GM21529 (cell line): Measurements from ENCODE around the gene DAD1.

ENCODE experiments used
- ATAC-seq: cut with Tn5 transposase; IDR thresholded peaks from one replicate; pipeline ENCODE4 v1.9.1; 2021; ENCODE audit not compliant: unreplicated experiment

Gene DAD1

DNA sequence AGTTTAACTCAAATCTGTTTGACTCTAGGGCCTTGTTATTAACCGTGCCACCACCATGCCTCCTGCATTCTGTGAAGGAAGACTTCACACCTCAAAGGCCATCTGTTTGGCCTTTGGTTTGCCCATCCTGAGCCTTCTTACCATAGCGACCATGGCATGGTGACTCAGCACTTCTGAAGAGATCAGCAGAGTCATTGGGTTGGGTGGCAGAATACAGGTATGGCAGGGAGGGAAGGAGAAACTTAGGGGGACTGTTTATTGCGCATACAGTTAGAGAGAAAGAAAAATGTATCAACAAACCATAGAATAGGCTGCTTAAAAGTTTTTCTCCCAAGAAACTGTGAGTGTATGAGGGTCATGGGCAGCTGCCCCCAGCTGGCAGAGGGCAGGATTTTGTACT, 49.2 kb downstream of the DAD1 start:
- no peak for ATAC-seq

DNA sequence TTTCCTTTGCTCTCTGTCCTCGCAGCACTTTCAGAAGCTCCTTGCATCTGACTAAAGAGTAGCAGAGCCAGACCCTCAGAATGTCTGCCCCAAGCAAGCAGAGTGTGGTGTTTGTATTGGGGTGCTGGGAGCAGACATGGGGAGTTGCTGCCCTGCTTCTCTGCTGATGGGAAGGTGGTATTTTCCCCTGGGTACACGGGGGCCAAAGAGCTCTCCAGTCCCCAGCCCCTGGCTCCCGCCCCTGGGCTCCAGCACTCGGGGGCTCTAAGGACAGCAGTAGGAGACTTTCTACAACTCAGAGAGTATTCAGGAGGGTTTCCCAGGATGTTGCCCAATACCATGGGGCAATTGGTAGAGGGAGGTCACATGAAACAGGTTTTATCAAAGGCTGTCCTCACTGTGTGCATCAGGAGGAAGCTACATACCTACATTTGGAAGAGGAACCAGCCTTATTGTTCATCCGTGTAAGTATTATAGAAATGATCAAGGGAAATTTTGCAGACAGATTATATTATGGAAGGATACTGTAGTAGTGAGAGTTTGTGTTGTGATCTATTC, 50.3 kb downstream of the DAD1 start:
- no peak for ATAC-seq

DNA sequence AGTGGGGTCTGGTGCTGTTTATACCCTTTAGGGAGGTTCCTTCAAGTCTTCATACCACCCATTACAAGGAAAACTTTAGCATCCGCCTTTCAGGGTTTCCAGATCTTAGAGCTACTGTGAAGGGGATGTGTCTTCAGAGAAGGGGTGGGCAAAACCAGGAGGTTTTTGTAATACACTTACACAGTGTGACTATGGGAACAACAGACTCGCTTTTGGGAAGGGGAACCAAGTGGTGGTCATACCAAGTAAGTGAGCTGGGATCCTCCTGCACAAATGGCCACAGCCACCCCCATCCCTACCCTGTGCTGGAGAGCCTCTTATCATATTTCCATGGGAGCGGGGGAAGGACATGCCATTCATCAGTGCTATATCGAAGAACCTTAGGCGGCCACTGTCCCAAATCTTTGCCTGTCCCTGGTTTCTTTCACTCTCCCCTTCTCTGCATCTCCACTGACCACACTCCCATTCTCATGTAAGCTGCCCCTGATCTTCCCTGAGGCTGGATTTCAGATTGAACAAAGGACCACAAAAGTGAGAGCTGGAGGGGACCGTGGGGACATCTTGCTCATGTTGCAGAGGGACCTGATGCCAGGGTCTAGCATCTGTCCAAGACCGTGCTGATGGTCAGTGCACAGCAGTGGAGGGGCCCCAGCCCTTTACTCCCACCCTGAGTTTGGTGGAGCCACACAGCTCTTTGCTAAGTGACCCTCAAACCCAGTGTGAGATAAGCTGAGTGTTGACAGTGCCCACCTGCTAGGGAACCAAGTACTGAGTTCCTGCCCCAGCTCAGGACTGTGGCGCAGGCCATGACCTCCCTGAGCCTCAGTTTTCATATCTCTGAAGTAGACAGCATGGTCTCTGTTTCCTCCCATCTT, 51.4 kb downstream of the DAD1 start:
- no peak for ATAC-seq

DNA sequence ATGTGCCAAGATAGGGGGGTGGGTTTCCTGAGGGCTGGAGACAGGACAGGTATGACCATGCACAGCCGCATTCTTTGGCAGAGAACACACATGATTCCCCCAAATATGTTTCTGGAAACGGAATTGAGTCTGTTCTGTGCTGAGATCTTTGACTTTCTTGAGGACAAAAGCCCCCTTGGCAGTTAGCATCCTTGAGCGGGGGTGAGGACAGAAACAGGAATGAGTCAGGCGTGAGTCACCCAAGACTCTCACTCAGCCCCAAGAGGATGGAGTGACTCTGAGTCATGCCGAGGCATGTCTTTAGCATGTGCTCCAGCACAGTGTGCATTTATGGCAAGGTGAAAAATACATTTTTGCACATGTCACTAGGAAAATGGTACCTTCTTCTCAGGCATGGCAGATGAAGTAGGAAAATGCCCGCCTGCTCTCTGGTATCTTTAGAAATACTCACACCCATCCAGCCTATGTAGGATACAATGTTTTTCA, 52.1 kb downstream of the DAD1 start:
- ATAC-seq: peak; percentile 77

DNA sequence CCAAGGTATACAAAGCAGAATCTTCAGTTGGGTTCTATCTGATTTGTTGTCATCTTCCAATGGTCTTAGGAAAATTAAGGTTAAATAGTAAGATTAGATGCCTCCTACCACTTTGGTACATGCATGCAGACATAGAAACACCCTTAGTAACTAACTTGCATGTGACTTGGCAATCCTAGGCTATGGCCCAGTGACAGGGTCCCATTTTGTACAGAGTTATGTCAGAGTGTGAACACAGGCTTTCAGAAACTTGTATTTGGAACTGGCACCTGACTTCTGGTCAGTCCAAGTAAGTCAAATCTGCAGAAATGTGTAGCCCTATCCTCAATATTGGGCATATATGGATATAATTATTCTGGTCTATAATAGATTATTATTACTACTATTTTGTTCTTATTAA, 53.1 kb downstream of the DAD1 start:
- ATAC-seq: no peak

DNA sequence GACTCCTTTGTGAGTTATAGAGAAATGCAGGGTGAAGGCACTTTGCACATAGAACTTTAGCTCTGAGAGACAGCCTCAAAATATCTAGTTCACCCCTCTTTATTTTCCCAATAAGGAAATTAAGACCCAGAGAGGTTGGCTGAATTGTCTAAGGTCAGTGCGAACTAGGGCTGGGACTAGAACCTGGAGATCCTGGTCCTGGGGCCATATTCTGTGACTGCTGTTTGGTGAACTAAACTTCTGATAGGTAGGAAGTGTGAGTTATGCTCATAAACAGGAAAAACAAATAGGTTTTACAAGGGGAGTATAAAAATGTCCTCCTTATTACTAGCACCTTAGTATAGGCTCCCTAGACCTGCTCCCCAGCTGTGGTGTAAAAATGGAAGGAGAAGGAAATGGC, 53.9 kb downstream of the DAD1 start:
- ATAC-seq: no peak

DNA sequence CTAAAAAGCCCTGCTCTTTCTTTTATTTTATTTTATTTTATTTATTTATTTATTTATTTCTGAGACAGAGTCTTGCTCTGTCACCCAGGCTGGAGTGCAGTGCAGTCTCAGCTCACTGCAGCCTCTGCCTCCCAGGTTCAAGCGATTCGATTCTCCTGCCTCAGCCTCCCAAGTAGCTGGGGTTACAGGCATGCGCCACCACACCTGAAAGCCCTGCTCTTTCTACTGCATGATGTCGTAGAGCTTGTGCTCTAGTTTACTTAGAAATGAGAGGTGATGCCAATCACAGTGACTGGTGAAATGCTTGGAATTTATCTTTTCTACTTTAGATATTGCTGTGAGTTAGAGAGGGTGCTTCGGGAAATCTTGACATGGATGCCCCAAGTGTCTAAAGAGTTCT, 54.5 kb downstream of the DAD1 start:
- no peak for ATAC-seq

DNA sequence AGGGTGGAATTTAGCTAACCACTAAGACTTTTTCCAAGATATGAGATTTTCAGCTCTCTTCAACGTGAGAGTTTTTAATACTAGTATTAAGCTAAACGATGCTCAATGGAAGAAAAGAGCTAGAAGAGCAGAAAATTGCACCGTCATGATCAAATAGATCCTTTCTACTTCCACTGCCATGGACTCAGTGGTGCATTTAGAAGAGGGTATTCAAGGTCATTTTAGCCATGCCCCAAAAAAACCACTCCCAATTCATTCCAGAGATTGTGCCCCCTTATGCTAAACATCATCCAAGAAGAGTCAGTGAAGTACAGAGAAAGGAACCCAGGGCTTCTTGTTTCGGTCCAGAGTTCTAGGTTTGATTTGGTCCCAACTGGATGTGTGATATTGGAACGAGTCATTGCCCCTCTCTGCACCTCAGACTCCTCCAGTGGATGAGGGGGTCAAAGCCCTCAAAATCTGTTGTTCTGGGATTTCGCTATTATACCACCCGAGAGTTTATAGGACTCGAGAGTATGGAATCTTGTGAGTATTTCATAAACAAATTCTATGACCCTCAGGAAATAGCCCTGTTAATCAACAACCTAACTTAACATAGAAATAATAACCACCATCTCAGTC, 55.2 kb downstream of the DAD1 start:
- ATAC-seq: no peak

DNA sequence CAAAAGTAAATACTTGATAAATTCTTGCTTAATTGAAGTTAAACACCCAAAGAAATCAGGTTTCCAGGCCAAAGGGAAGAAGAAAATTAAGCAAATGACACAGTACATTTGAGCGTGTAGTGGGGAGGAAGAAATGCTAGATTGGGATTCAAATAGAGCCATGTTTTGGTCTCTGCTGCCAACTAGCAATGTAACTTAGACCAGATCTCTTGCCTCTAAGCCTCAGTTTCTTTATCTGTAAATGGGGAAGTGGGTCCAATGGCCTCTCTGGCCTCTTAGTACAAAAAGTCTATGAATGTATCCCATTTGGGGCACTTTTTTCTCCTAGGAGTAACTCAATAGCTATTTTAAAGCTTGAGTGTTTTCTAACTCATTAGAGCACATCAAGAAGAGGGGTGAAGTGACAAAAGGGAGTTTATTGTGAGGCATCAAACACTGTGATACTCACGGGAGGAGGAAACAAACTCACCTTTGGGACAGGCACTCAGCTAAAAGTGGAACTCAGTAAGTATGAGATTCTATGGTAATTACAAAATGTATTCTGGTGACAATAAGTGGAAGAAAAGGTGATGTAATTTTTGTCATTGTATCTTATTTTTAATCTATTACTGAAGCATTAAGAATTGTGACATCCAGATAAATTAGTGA, 55.8 kb downstream of the DAD1 start:
- ATAC-seq: no peak

DNA sequence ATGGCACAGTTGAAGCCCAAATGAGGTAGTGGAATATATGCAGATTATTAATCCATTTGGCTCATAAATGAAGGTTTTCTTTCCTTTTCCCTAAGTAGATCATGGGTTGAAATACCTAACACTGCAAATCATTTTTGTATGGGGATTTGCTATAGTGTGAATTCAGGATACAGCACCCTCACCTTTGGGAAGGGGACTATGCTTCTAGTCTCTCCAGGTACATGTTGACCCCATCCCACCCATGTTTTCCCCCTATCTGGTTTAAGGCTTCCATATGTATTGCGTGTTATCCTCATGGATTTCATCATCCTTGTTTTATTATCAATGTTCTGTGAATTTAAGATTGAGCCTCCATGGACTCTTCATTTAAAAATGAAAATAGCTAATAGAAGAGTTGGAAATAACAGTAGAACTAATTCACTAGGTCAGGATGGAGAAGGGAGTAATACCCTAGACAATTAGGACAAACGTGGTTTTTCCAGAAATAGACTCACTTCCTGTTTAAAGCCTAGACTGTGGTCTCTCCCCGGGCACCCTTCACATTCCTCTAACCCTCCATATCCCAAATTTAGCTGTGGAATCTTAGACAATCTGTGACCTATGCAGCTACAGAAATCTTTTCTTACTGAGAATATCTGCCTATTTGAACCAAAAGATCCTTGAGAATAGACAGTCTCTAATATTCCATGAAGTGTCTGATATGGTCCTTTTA, 56.5 kb downstream of the DAD1 start:
- no peak for ATAC-seq

DNA sequence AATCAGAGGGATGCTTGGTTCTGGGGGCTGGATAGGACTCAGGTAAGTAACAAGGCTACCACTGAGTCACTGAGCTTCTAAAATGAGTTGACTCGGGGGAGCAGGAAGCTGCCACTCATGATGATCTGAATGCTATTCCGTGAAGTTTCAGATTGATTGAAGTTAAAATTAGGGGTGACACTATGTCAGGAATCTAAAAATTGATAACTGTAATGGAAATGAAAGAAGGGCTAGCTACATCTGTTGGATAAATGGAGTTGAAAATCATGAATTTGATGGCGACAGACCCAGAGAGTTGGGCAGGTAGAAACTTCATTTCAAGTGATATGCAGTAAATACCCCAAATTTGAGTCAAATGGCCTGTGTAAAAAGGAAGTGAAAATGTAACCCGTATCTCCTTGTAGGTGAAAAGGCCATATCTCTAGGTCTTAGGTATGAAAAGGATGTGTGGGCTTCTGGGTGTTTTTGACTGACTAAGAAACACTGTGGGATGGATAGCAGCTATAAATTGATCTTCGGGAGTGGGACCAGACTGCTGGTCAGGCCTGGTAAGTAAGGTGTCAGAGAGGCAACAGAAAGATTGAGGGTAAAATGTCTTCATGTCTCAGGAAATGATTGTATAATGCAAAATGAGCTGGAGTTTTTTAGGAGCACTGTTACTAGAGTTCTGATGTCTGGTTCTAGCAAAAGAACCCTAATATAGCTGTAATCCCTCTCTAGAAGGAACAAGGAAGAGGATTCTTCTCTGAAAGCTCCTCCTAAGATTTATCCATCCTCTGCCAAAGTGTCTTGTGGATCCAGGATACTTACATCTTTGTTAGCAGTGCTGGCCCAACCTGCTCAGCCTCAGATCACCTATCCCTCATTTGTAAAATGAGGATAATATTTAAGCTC, 57.3 kb downstream of the DAD1 start:
- ATAC-seq: peak; percentile 74

DNA sequence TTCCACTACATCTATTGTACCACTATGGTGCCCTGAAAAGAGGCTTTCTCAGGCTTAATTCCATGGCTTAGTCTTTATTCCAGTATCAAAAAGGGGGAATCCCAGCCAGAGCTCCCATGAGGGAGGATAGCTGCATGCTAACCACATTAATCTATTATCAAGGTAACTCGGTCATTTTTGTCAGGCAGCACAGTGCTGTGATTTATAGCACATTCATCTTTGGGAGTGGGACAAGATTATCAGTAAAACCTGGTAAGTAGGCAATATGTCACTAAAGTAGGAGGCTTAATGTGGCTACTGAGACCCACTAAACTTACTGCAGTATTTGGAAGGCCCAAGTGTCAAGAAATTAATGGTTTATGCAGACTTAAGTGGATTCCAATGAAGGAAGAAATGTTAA, 58.9 kb downstream of the DAD1 start:
- no peak for ATAC-seq

DNA sequence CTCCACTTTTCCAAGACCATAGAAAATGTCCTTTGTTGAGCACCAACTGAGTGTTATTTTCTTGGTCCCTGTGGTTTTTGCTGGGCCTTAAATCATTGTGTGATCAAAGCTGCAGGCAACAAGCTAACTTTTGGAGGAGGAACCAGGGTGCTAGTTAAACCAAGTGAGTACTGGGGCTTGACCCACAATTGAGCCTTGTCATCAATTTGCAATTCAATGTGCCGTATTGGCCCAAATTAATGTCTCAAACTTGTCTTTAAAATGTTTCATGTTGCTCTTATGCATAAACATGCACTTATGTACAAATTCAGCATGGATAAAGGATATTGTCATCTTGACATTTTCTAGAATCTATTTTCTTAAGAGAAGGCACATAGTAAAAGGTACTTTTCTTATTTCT, 62.3 kb downstream of the DAD1 start:
- no peak for ATAC-seq

DNA sequence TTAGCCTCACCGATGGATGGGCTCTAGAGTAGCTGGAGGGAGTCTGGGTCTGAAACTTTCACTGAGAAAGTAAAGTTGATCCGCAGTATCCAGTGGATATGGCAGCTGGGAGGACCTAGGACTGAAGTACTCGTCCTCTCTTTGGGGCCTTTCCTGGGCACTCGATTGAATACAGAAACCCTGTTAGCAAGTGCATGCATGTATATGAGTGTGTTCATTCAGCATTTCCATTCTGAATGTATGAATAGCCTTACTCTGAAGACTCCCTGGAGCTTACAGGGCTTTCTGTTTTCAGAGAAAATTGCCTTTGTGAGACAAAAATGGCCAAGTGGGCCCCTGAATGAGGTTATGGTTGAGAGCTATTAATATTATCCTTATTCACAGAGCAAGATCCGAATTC, 62.8 kb downstream of the DAD1 start:
- ATAC-seq: no peak

DNA sequence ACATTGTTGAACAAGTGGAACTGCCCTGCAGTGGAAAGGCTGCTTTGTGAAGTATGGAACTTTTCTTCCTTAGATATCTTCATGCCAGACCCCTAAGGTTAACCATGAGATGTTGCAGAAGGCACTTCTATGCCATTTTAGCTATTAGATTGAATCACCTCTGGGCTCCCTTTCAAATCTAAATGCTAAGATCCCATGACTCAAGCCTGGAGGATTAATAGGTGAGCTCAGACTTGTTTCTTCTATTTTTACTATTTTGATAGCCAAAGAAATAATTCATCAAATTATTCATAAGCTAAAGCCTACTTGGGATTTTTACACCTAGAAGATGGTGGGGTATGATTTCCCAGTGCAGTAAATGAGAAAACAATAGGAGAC, 64.3 kb downstream of the DAD1 start:
- ATAC-seq: no peak

DNA sequence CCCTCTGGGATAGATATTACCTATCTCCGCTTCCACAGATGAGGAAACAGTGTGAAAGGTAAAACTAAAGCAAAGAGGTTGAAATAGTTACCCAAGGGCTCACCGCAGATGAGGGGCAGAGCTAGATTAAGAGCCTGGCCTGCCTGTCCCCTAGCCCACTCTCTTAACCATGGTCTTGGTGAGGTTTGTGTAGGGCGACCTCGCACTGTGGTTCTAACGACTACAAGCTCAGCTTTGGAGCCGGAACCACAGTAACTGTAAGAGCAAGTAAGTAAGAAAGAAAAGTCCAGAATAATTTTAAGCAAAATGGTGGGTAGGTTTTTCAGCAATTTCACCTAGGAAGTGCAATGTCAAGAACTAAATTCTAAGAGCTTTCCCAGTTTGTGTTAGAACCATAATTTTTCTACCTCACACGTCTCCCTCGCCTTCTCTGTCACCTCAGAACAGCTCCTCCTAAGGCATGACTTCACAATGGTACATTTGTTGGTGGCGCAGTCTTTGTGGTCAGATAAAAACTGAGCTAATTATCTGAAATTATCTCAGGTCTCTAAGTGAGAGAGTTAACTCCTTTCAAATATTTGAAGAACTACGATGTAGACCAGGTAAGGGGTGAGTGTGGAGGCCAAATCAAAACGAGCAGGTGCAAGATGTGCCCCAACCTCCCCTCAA, 64.8 kb downstream of the DAD1 start:
- no peak for ATAC-seq

DNA sequence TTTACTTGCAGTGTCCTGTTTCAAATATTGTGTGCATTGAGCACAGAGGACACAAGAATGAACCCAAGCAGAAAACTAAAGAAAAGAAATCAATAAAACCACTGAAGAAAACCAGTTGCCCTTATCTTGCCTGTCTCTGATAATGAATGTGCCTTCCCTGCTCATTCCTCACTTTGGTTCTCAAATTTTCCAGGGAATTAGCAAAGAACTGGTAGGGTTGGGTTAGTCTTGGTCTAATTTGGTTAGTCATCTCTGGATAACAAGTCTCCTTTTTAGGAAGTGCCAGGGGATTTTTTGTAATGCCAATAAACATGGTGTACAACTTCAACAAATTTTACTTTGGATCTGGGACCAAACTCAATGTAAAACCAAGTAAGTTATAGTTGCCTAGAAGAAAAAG, 65.7 kb downstream of the DAD1 start:
- ATAC-seq: no peak

DNA sequence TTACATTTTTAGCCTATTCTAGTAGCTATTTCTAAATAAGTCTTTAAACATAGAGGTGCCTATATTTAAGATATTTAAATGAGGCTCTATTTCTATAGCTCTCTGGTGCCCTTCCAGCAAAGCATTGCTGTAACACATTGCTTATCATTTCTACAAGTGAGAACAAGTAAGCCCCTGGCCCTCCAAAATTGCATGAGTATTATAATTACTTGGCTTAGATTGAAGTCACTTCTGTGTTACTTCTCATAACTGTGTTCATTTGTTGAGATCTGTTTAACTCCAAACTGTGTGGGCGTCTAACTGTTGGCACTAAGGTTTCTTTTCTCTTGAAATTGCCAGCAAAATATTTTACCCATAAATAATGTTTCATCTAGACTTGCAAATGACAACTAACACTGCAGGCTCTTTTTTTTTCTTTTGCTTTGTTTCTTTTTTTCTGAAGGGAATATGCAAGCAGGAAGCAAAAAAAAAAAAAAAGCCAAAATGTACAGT, 66.5 kb downstream of the DAD1 start:
- no peak for ATAC-seq

DNA sequence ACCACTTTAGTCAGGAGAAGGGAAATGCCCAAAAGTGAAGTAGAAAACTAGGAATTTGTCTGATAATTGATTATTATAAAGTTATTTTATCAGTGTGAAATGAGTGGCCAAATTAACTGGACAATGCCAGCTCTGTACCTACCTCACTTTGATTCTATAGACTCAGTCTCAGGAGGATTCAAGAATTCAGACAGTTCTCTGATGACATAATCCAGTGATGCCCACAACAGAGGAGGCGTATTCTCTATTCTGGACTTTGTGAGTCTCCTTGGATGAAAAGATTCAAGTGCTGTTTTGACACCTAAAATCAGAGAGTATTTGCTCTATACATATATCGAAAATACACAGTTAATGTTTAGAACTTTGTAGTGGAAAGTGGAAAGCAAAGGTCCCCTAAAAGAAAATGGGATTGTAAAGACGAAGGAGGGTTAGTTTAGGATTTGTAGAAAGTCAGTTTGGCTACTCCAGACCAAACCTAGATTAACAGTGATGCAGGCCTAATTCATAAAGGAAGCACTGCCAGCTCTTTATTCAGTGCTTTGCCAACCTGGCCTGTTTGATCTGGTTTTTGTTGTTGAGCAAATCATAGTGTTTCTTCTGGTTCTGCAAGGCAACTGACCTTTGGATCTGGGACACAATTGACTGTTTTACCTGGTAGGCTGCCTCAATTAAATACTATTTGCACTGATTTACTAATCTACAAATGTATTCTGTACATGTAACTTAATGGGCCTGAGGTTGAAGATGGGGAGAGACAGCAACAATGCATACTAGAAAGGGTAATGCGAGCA, 67.4 kb downstream of the DAD1 start:
- no peak for ATAC-seq
